ENCODE data around the gene TTC1.
A peak's percentile ranks its signal among the peaks of the same experiment; 100 is the strongest.
"Not testable (repeated sequence)": the region's sequence is repeated elsewhere in the genome, so short reads cannot be mapped to it uniquely, and the experiment has no call there.

TTC1 gene, protein sequence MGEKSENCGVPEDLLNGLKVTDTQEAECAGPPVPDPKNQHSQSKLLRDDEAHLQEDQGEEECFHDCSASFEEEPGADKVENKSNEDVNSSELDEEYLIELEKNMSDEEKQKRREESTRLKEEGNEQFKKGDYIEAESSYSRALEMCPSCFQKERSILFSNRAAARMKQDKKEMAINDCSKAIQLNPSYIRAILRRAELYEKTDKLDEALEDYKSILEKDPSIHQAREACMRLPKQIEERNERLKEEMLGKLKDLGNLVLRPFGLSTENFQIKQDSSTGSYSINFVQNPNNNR

DNA sequence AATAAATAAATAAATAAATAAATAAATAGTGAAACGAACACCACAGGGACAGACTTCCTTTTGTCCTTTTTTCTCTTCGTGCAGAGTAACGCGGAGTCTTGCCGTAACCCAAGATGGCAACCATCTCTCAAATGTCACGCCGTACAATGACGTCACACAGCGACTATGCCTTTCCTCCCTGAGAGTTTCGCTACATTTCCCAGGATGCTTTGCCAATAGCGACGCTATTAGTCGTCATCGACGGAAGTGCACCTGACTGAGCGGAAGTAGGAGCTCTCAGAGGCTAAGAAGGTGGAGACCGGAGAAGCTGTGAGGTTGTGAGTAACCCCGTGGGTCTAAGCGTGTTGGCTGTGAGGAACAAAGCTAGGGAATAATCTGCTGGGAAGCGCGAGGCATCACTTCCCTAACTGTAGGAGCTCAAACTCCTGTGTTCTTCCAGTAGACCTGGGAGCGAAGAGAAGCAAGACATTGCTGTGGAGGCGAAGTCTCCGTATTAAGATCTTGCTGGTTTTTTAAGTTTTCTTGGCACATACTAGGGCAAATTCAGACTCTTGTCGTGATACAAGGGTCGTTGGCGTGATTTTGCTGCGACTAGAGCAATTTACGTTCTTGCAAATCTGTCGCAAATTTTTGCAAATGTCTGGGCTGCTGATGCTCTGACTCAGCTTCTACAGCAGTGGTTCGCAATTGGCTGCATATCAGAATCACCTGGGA, at the start of gene TTC1:
Gene TTC1, plus strand, starts transcription at position 263 of the 714 bp plus-strand sequence. CDS start 1,390 bp downstream, outside the sequence.
- peak; percentile 90 for DNase-seq

DNA sequence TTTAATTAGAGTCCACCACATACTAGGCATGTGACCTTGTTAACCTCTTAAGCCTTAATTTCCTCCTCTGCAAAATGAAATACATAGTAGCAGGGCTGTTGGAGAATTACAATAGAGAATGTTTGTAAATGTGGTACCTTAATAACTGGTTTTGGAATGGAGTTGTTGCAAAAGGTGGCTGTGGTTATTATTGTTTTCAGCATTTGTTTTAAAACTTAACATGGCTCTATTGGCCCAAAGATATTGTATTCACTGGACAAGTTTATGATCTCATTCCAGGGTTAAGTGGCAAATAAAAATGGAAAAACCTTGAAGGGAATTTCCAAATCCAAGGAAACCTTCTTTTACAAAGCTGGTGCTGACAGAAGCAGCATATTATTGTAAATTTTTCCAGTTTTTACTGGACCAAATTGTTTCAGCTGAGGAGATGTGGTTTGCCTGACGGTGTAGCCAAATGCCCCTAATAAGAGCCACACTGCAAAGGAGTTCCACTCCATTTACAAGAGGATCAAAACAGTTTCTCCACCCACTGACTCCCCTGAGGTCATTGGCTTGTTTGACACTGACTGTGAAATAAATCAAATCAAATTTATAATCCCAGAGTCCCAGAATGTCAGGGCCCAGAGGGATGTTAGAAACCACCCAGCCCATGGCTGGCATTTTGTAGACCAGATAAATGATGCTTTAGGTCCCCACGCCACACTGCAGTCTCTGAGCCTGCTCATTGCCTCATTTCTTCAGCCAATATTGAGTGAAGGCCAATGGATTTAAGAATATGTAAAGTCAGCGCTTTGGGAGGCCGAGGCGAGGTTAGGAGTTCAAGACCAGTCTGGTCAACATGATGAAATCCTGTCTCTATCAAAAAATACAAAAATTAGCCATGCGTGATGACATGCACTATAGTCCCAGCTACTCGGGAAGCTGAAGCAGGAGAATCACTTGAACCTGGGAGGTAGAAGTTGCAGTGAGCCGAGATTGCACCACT, 47.5 kb upstream of the TTC1 start:
- no peak for DNase-seq

DNA sequence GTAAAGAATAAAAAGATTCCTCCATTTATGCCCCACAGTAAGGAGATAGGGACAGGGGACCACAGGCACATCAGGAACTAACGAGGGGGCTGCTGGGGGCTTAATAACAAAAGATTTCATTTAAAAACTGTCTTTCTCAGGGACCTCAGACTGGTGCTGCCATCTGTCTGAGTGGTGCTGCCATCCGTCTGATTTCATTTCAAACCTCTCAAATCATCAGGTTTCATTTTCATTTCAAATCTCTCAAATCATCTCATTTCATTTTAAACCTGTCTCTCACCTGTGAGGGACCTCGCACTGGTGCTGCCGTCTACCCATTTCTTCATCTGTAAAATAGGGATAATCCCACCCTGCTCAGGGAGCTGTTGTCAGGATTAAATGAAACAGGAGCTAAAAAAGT, 46.7 kb upstream of the TTC1 start:
- no peak for DNase-seq

DNA sequence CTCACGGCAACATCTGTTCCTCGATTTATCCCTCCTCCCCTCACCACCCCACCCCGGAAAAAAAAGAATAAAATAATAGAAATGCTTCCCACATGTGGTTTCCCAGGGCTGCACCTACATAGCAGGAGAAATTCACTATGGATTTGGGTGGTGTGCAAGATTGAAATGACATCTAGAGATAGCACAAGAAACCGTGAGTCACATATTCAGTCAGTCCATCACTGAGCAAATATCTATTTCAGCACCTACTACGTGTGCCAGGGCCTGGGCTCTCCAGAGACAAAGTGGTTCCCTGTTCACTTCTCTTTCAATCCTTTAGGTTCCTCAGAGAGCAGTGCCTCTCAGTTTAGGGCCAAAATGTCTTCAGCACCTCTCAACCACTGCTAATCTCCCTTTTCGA, 45.0 kb upstream of the TTC1 start:
- DNase-seq: no peak

DNA sequence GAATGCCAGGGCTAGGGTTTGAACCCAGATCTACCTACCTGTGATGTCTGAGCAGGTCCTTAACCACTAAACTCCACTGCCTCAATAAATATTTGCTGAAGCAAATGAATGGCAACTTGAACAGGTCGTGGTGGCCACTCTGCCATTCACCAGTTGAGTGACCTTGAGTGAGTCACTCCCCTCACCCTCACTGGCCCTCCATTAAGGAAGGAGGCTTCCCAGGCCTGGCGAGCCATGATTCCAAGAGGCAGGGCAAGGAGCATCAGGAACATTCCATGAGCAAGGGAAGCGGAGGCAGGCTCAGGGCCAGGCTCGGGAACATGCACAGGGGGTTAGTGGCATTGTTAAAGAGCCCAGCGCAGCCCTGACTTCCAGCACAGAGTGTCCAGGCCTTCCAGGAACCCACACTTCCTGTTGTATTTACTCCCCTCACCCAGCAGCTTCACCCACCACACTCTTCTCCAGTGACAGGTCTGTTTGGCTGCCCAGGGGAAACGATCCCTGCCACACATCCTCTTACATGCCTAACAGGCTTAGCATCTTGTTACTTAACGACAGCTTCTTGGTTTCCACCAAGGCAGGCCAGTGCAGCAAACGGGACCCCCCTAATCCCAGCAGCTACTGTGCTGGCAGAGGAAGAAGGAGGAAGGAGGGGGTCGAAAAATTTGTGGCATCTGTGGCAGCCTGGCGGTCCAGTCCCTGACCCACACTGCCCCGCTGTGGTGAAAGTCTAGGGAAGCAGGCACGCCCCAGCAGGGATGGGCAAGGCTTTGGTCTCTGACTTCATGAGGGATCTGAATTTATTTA, 43.7 kb upstream of the TTC1 start:
- DNase-seq: no peak

DNA sequence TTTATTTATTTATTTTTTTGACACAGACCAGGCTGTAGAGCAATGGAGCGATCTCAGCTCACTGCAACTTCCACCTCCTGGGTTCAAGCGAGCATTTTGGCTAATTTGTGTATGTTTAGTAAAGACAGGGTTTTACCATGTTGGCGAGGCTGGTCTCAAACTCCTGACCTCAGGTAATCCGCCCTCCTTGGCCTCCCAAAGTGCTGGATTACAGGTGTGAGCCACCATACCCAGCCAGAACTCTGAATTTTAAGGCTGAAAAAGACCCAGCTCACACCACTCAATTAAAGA, 43.2 kb upstream of the TTC1 start:
- DNase-seq: not testable (repeated sequence)

DNA sequence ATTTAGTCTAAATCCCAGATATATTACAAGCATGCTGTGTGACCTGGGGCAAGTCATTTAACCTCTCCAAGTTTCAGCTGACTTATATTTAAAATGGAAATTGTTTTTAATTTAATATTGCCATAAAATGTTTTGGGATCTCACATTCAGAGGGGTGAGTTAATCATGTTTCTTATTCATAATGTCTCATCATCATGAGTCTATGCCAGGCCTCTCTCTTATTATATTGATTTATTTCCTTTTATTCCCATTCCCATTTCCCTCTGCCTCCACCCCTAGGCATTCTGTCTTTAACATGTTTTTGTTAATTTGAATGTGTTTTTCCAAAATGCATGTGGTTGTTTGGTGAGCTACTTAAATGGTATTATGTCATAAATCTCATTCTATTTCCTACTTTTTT, 39.0 kb upstream of the TTC1 start:
- no peak for DNase-seq

DNA sequence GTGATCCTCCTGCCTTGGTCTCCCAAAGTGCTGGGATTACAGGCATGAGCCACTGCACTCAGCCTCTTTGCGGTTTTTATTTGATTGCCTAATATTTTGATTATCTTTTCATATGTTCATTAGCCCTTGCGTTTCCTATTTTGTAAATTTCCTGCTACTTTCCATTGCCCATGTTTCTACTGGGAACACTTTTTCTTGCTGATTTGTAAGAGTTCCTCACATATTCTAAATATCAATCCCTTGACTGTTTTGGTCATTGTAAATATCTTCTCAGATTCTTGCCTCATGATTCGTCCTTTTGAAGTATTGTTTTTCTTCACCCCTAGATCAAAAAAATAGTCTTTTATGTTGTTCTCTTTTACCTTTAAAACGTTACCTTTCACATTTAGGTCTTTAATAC, 37.9 kb upstream of the TTC1 start:
- no peak for DNase-seq

DNA sequence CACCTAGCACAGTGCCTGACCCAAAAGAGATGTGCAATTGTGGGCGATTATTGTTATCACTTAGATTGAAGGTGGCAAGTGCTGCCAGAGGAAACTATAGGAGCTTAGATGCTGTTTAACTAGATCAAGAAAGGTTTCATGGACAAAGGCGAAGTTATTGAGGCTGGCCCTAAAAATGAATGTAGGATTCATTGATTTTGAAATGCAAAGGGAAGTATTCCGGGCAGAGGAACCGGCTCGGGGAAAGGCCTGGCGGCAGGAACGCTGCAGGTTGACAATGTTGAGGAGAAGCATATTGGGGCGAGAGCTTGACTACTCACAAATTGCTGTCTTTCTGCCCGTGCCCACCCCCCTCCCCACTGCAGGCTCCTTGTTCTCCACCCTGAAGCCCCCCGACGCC, 37.4 kb upstream of the TTC1 start:
- DNase-seq: no peak

DNA sequence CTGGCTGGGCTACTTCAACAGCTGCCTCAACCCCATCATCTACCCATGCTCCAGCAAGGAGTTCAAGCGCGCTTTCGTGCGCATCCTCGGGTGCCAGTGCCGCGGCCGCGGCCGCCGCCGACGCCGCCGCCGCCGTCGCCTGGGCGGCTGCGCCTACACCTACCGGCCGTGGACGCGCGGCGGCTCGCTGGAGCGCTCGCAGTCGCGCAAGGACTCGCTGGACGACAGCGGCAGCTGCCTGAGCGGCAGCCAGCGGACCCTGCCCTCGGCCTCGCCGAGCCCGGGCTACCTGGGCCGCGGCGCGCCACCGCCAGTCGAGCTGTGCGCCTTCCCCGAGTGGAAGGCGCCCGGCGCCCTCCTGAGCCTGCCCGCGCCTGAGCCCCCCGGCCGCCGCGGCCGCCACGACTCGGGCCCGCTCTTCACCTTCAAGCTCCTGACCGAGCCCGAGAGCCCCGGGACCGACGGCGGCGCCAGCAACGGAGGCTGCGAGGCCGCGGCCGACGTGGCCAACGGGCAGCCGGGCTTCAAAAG, 36.9 kb upstream of the TTC1 start:
- peak; percentile 29 for DNase-seq

DNA sequence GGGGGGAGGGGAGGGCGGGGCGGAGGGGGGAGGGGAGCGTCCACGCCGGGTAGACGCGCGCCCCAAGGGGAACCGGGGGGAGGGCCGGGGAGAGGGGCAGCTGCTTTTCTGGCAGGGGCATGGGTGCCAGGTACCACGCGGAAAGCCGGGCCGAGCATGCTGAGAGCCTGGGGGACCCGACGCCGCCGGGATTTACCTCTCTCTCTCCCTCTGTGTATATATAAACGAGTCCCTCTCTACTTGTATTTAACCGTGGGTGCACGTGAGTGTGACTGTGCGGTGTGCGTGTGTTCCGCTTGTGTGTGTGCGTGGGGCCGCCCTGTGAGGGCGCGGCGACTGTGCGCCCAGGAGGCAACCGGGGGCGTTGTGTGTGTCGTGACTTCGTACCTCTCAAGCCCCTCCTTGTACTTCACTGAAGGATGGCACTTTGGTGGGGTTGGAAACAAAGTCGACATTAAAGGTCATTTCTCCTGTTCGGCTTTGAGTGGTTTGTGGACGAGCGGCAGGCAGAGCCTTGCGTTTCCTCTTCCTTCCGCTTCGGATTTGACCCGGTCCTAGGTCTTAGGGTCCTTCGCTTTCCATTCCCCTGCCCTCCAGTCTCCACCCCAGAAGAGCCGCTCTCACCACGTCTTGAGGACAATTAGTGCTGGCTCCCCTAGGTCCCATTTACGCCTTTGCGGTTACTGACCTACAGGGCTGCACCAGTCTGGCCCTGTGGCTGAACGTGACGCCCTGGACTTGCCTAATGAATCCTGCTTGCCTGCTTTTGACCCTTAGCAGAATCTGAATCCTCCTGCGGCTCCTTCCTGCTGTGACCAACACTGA, 36.2 kb upstream of the TTC1 start:
- DNase-seq: no peak

DNA sequence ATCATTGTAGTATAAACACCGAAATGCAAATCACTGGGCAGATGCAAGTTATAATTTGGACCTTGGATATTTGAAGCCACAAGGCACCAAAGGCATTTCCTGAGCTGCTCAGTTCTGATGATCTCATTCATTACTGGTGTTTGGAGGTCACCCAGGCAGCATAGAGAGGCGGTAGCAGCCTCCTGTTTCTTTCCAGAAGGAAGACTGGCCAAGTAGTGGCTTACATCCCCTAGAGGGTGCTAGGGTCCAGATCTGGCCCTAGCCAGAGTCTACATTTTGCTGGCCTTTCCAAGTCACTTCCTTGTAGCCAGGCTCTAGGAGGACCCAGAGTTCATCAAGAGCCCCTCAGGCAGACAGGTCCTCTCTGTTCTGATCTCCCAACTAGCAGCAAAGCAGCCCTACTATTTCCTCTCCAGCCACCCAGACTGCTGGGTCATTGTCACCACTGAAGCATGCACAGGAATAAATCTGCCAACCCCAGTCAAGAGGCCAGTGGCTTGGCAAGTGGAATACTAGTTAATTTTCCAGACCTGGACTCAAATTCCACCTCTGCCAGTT, 33.4 kb upstream of the TTC1 start:
- no peak for DNase-seq

DNA sequence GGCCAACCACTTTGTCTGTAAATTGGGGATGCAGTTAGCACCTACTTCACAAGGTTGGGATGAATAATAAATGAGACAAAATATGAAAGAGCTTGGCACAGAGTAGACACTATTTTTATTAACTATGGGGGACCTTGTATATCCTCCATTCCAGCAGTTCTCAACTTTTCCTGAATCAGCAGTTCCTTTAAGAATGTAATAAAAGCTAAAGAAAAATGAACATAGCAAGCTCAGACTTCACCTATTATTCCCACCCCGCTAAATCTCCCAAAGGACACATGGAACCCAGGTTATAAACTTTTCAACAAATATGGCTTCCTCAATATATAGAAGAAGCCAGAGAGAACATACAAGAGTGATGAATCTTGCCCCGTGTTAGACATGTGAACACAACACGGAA, 32.0 kb upstream of the TTC1 start:
- no peak for DNase-seq

DNA sequence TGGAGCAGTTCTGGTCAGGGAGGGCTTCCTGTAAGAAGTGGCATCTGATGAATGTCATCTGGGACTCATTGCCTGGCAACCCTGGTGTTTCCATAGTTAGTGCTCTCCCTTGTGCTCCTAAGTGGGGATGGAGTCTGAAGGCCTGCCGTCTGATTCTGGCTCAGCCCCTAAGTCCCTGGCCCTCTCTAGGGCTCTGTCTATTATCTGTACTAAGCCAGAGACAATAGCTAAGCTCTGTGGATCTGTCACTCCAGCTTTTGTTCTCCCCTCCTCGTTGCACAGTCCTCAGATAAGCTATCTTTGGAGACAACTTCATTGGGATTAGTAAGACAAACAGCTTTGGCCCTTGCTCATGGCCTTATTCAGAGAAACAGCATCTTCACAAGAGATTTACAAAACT, 30.6 kb upstream of the TTC1 start:
- DNase-seq: no peak

DNA sequence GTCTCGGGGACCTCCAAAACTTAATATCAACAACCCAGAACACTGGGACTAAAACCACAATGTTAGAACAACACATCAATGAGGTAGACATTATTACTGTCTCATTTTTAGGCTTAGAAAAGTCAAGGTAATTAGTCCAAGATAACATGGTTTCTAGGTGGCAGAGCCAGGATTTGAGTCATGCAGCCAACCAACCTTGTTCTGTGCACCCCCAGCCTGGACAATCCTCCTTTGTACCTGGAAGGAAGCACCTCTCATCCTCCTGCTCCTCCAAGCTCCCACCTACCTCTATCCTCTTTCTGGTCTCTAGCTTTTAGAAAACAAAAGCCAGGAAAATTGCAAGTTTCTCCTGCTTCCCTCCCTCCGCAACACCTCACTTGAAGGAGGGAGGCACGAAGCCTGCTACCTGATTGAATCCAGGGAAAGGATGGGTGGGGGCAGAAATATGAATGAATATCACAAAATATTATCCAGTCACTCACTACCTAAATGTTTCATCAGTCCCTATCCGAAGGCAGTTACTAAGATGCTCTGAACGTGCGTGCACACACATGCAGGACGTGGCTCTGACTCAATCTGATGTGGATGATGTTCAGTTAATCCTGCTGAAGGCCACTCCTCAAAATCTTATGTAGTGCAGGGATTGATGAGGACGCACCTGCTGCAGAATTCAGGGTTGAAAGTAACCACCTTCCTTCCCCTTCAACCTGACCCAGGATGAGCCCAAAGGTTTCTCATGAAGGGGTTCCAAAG, 26.3 kb upstream of the TTC1 start:
- no peak for DNase-seq

DNA sequence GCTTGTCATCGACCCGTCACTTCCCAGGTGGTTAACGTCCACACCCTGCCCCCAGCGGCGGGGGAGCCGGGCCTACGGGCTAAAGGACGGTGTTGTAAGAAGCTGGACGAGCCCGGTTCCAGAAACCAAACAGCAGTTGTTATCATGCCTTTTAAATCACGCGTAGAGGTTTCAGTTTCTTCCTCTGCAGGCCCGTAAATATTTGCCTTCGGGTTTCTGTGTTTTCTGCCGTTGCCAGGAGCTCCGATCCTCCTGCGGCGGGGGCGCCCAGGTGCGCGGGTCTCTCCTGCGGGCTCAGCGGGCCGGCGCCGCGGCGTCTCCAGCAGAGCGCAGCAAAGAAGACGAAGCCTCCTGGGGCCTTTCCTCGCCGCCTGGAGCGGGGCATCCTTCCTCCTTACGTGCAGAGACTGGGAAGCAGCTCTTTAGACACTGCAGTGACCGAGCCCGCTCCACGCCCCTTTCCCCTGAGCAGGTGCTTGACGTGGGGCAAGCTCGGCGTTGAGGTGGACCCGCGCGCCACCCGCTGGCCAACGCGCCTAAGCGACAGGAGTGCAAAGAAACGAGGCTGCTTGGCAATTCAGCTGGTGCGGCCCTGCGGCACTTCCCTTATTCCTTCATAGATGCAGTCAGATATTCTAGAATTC, 21.8 kb upstream of the TTC1 start:
- peak; percentile 71 for DNase-seq

DNA sequence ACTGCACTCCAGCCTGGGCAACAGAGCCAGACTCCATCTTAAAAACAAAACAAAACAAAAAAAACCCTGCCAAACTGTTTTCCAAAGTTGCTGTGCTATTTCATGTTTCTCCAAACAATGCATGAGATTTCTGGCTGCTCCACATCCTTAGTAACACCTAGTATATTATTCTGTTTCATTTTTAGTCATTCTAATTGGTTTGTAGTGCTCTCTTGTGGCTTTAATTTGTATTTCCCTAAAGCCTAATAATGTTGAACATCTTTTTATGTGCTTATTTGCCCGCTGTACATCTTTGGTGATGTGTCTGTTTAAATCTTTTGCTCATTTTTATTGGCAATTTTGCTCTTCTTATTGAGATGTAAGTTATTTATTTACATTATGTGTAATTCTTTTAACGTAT, 18.4 kb upstream of the TTC1 start:
- DNase-seq: no peak

DNA sequence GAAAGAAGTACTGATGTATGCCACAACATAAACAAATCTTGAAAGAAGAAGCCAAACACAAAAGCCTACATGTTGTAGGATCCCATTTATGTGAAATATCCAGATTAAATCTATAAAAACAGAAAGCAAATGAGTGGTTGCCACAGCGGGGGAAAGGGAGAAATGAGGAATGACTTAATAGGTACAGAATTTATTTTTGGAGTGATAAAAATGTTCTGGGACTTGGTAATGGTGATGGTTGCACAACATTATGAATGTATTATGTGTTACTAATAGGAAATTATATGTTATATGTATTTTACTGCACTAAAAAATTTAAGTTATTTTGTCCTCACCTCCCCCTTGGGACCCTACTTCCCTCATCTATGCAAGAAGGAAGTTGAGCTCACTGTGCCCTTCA, 16.4 kb upstream of the TTC1 start:
- no peak for DNase-seq

DNA sequence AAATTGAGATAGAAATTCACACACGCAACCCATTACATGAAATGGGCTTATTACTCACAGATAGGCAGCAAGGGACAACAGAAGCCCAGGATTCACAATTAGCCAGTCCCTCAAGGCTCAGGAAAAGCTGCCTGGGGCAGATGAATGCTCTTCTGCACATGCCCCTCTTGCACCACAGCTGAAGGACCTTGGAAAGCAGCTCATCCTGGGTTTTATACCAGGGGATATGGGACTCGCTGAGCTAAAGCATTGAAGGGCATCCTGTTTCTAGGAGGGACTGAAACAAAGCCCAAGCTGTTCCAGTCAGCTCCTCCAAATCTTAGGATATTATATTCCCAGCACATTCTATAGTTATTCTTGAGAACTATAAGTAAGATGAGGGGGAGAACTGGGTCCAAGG, 15.7 kb upstream of the TTC1 start:
- DNase-seq: no peak

DNA sequence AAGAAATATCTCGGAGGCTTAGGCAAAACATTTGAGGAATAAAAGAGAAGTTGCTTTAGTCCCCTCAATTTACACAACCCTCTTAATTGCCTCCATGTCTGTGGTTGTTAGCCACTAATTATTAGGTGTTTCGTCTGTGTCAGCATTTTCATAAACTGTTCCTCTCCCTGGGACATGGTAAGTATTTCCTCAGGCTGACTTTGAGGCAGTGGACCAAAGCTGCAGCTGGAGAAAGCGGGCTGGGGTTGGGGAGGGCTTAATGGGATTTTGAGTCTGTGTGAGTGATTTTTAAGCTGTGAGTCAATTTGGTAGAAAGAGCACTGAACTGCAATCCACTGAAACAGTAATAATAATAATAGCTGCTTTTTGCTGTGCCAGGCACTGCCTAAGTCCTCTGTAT, 13.0 kb upstream of the TTC1 start:
- no peak for DNase-seq
